22Rv1 (cell line): ENCODE data around the gene NEK10.
"Not testable (repeated sequence)": the region's sequence is repeated elsewhere in the genome, so short reads cannot be mapped to it uniquely, and the experiment has no call there.

Experiments
- ZFX ChIP-seq: fragments of 450-650 bp; IDR thresholded peaks from 2 replicates; pipeline ENCODE4 v1.6.1; 2017; ENCODE audit warnings: antibody characterized with exemption, borderline replicate concordance
- TF ChIP-seq, protein P1 (sequence below): fragments of 450-650 bp; IDR thresholded peaks from 2 replicates; pipeline ENCODE4 v1.5.1; 2017; ENCODE audit warnings: mild to moderate bottlenecking

DNA sequence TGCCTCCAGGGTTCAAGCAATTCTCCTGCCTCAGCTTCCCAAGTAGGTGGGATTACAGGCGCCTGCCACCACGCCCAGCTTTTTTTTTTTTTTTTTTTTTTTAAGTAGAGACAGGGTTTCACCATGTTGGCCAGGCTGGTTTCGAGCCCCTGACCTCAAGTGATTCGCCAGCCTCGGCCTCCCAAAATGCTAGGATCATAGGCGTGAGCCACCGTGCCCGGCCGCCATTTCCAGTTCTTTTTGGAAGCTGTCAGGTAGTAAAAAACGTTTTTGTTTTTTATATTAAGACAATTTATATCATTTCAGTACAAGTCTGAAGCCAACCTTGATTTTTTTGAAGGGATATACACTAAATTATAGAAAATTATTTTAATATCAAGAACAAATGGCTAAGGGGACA is 82.7 kb downstream of the NEK10 start:
- TF ChIP-seq, protein P1, sequence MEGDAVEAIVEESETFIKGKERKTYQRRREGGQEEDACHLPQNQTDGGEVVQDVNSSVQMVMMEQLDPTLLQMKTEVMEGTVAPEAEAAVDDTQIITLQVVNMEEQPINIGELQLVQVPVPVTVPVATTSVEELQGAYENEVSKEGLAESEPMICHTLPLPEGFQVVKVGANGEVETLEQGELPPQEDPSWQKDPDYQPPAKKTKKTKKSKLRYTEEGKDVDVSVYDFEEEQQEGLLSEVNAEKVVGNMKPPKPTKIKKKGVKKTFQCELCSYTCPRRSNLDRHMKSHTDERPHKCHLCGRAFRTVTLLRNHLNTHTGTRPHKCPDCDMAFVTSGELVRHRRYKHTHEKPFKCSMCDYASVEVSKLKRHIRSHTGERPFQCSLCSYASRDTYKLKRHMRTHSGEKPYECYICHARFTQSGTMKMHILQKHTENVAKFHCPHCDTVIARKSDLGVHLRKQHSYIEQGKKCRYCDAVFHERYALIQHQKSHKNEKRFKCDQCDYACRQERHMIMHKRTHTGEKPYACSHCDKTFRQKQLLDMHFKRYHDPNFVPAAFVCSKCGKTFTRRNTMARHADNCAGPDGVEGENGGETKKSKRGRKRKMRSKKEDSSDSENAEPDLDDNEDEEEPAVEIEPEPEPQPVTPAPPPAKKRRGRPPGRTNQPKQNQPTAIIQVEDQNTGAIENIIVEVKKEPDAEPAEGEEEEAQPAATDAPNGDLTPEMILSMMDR = not testable (repeated sequence)
- TF ChIP-seq ZFX = not testable (repeated sequence)
